Stomach (tissue), 4 donors: Measurements from ENCODE around the gene ATP4B.

Source experiments
- CTCF ChIP-seq, 7 experiments: fragments of 450-650 bp in 4 of 7; fragments of 200-600 bp in 3 of 7; sonication (generic) in 3 of 7; IDR thresholded peaks; one replicate each; pipeline ENCODE4 v1.5.1; 2016 to 2019; ENCODE audit warnings: antibody characterized with exemption in 7 of 7, control low read depth in 2 of 7, mild to moderate bottlenecking in 1 of 7
- EP300 ChIP-seq: sonication (generic); formaldehyde crosslinking; IDR thresholded peaks from one replicate; pipeline ENCODE4 v1.6.1; 2017; ENCODE audit warnings: antibody characterized with exemption

GRCh38 chr13:113639616-113640262, 18.3 kb downstream of the ATP4B start:
- TF ChIP-seq EP300 (no peak), CTCF (IDR thresholded peaks at IDR 0.05) (no peak)
